GM21737 (cell line): ENCODE results near the gene POMT1.

ENCODE experiments used
- ATAC-seq: cut with Tn5 transposase; IDR thresholded peaks from one replicate; pipeline ENCODE4 v1.9.1; 2021; ENCODE audit warnings: mild to moderate bottlenecking, moderate library complexity; ENCODE audit not compliant: unreplicated experiment

Gene POMT1

DNA sequence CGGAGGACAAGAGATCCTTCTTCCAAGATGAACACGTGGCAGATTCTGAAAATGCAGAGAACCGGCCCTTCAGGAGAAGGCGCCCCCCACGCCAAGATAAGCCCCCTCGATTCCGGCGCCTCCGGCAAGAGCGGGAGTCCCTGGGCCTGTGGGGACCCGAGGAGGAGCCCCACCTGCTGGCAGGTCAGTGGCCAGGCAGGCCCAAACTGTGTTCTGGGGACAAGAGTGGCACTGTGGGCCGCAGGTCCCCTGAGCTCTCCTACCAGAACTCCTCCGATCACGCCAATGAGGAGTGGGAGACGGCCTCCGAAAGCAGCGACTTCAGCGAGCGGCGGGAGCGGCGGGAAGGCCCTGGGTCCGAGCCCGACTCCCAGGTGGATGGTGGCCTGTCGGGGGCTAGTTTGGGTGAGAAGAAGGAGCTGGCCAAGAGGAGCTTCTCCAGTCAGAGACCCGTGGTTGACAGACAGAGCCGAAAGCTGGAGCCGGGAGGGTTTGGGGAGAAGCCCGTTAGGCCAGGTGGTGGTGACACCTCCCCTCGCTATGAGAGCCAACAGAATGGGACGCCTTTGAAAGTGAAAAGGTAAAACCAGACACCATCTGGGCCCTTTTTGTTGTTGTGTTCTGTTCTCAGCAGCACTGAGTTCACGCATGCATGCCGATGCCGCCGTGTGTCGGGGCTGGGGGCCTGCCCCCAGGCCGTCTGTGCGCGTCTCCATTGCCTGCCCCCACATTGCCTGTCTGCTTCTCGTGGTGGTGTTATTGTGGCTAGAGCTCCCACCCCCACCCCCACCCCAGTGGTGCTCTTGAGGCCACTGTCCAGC is 26.6 kb upstream of the POMT1 start:
- ATAC-seq = no peak

DNA sequence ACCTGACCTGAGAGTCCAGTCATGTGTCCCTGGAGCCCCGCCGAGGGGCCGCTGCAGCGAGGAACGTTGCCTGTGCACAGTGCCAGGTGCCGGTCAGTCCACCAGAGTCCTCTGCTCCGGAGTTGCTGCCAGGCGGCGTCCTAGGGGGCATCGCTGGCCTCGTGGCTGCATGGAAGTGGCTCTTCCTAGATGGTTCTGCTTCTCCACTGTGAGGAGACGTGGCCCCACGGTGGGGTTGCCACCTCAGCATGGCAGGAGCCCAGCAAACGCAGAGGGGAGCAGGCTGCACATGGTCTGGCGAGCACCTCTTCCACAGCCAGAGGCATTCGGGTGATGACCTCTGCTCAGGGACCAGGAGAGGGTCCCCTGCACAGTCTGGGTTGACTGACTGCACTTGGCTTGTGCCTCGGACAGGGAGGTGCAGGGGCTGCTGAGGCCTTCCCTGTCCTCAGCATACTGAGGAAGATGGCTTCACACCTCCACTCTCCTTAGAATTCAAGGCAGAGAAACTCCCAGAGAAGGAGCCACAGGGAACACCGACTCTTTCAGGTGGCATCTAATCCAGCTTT is 25.9 kb upstream of the POMT1 start:
- no peak for ATAC-seq

DNA sequence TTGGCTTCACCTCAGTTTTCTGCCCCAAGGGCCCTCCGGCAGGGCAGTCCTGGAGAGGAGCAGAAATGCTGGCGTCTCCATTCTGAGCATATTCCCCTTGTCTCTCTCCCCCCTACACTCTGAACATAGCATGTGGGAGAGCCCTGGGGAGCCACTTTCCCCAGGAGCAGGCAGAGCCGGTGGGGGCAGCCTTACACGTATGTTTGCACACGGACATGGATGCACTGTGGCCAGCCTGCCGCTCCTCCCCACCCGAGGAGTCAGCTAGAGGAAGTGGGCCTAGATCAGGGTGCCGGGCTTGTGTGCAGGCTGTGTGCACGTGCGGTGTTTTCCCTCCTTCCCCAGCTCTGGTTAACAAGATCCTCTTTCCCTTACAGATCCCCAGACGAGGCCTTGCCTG is 25.4 kb upstream of the POMT1 start:
- ATAC-seq = no peak

DNA sequence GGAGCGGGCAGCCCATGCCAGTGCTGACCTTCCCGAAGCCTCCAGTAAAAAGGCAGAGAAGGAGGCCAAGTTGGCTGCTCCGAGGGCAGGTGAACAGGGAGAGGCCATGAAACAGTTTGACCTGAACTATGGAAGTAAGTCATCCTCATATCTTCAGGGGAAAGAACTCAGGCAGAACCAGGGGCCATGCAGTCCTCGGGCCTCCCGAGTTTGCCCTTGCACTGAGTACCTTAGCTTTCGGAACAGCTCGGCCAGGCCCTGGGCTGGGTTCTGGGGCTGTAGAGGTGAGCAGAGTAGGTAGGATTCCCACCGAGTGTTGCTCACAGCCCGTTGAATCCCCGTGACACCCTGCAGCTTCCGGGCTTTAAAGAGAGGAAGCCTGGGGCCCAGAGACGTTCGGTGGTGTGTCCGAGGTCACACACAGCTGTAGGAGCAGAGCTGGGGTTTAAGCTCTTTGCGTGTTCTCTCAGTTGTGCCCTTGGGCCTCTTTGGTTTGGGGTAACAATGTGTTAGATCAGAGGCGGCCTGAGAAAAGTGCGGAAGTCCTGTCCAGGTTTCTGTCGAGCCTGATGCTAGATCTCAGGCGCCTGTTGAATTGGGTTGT is 24.8 kb upstream of the POMT1 start:
- no peak for ATAC-seq

DNA sequence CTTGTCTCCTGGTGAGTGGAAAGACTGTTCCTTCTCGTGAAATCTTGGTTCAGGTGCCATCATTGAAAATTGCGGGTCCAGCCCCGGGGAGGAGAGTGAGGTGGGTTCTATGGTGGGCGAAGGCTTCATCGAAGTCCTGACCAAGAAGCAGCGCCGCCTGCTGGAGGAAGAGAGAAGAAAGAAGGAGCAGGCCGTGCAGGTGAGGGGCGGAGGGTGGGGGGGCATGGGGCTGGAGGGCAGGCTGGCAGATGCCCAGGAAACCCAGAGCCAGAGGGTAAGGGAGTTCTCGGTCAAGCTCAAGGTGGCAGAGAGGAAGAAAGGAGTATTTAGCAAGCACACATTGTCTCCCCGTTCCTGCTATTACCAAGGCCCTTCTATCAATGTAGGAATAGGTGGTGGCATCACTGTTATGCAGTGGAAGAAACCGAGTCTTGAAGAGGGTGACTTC is 24.3 kb upstream of the POMT1 start:
- no peak for ATAC-seq

DNA sequence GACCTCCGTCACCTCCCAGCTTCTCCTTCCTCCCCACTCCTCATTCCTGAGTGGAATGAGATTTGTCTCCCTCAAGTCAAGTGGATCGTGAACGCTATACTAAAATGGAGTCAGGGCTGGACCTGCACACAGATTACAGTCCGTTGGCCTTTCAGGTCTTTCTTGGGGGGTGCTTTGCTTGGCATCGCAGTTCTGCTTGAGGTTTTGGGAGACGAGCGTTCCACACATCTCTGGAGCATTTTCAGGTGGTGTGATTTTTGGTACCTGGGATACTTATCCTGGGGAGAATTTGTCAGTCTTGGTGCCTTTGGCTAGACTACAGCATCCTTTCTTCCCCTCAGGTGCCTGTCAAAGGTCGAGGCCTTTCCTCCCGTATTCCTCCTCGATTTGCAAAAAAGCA is 23.8 kb upstream of the POMT1 start:
- no peak for ATAC-seq

DNA sequence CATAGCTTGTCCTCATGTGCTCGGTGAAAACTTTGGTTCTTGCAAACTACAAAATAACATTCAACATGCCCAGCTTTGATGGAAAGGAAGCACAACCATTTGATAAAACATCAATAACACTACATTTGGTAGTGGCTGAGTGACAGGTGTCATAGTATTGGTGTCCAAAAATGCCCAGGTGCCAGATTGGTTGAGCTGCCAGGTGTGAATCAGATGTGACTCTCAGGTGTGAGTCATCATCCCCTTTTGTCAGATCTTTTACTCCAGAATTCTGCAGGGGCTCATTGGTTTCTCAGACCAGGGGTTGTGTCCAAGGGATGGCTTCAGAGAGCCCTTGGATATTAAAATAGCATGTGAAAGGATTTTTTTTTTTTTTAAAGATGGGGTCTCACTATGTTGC is 22.5 kb upstream of the POMT1 start:
- ATAC-seq = no peak

DNA sequence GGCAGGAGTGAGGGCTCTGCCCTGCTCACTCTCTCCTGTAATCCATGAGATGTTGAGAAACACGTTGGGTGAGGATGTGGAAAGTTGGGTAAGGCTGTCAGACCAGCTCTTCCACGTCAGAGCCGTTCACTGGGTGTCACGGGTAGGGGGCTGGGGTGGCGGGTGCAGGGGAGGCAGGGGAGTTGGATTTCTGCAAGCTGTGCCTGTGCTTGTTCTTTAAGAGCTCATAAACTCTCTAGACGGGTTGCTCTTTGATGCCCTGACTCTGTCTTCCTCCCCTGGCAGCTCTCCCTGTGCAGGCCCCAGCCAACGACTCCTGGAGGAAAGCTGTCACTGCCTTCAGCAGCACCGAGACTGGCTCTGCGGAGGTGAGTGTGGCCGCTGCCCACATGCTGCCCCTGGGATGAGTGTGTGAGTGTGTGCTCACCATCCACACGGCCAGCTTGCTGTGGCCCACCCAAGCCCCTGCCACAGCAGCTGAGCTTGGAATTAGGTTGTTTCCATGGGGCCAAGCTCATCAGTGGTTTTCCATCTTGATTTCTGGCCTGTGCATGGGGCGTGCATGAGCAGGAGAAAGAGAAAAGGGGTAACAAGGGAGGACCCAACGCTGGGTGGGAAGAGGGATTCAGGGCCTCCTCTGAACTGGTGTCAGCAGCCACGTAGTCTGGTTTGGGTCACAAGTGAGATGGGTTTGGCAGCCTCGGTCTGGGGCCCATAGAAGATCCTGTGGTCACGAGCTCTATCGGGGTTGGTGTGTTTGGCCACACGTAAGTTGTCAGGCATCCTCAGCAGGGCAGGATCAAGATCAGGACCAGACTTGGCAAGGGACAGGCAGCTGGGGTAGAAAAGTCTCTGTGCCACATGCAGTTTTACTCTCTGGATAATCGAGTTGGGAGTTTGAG is 21.0 kb upstream of the POMT1 start:
- ATAC-seq = no peak

DNA sequence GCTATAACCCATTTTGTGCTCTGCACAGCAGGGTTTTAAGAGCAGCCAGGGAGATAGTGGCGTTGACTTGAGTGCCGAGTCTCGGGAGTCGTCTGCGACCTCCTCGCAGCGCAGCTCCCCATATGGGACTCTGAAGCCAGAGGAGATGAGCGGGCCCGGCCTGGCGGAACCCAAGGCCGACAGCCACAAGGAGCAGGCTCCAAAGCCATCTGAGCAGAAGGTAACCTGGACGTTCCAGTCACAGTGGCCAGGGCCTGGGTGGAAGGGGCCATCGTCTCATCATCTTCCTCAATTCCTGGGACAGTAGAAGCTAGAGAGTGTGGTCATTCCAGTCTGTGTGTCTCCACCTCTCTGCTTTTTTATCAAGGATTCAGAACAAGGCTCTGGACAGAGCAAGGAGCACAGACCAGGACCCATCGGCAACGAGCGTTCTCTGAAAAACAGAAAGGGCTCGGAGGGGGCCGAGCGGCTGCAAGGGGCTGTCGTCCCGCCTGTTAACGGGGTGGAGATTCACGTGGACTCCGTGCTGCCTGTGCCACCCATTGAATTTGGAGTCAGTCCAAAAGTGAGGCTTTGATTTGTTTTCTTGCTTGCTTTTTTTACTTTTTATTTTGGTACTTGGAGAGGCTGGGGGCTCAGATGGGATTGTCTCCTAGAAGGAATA is 20.2 kb upstream of the POMT1 start:
- ATAC-seq = no peak

DNA sequence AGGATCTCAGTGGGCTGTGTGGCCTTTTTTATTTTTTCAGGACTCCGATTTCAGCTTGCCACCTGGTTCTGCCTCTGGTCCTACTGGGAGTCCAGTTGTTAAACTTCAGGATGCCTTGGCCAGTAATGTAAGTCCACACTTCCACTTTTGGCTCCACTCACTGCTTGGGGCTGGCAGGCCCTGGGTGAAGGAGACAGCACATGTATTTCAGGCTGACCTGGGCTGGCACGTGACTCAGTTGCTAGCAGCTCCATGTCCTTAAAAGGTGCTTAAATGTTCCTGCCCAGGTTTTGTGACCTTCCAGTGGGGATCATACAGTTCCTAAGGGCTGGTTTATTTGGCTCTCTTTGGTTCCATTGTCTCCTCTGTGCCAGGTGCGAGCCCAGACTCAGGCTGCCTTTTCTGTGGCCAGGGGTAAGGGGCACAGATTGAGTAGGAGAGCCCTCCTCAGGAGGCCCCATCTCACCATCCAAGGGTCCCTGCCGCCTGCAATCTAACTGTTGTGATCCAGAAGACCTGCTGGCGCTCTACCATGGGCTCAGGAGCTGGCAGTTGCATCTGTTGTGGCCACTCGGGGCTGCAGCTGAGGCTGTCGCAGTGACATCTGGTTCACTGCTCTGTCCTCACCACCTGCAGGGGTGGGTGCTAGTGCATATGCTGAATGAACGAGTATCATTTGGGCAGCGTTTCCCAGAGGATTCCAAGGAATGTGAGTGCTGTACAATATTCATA is 19.2 kb upstream of the POMT1 start:
- ATAC-seq = no peak

DNA sequence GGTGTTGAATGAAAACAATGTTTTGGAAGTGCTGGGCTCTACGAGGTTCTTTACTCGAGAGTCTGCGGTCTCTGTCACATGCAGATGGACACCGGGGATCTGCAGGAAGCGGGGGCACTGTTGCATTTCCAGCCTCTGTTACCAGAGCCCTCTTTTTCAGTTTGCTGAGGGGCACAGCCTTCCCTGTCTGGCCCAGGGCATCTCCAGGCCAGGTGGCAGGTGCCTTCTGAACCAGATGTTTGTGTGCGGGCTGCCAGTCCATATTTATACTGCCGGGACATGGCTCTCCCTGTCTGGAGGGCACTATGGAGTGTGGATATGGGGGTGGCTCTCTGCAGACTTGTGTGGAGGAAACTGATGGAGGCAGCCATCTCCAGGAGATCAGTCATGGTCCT is 18.7 kb upstream of the POMT1 start:
- ATAC-seq = no peak

DNA sequence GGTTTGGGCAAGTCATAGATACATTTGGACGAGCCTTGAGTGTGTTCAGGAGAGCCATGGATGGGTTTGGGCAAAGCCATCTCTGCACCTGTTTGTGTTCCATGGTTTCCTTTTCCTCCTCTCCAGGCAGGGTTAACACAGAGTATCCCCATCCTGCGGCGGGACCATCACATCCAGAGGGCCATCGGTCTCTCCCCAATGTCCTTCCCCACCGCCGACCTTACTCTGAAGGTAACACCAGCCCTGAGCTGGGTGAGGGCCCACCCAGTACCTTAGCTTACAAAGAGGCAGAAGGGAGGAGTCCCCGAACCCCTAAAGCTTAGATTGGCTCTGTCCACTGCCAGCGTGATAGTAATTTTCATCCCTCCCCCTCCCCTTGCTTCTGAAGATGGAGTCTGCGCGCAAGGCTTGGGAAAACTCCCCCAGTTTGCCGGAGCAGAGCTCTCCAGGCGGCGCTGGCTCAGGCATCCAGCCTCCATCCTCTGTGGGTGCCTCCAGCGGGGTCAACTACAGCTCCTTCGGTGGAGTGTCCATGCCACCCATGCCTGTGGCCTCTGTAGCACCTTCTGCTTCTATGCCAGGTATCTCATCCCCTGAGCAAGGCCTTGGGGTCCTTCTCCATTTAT is 18.0 kb upstream of the POMT1 start:
- ATAC-seq = no peak

DNA sequence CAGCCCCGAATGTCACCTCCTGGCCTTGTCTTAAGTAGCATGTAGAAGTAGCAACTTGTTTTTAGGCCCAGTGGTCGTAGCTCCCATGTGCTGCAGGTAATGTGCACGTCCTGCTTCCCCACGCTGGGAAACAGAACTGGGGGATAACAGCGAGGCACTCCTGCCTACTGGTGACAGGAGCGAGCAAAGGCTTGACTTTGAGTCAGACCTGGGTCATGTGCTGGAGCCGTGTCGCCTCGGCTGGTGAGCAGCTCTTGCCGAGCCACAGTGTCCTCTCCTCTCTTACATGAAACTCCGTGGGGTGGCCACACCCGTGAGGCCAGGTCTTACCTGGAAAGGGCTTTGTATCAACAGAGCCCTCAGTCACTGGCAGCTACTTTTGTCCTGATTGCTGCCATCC is 17.5 kb upstream of the POMT1 start:
- ATAC-seq = no peak

DNA sequence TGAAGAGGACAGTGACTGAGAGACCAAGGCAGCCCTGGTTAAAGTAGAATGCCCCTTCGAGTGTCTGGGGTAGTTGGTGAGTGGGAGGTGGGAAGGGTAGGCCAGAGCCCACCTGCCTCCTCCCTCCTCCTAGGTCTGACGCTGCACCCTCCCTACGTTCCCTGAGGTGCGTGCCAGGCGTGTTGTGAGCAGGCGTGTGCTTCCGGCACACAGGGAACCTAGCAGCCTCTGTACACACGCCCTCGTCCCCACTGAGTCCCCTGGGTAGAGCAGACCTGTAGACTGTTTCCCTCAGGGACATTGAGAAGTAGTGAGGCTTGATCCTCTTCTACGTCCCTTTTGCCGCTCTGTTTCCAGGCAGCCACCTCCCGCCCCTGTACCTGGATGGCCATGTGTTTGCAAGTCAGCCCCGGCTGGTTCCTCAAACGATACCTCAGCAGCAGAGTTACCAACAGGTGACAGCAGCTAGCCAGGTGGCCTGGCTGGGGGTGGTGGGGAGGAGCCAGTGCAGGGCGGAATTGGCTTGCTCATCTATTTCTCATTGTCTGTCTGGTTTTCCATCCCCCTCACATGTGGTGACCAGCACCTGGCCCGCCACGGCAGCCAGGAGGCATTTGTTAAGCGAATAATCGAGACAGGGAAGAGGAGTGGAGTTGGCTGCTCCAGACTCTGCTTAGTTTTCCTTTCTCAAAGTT is 16.8 kb upstream of the POMT1 start:
- no peak for ATAC-seq

DNA sequence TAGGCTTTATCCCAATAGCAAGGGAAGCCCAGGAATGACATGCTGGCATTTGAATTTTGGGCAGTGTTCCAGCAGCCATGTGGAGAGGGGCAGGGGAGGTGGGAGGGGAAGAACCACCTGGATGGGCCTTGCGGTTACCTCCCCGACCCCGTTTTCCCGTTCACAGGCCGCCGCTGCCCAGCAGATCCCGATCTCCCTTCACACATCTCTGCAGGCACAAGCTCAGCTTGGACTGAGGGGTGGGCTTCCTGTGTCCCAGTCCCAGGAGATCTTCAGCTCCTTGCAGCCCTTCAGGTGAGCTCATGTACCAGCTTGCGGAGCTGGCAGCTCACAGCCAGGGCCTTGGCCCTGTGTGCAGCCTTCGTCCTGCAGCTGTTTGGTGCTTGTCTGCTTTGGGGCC is 15.7 kb upstream of the POMT1 start:
- no peak for ATAC-seq

DNA sequence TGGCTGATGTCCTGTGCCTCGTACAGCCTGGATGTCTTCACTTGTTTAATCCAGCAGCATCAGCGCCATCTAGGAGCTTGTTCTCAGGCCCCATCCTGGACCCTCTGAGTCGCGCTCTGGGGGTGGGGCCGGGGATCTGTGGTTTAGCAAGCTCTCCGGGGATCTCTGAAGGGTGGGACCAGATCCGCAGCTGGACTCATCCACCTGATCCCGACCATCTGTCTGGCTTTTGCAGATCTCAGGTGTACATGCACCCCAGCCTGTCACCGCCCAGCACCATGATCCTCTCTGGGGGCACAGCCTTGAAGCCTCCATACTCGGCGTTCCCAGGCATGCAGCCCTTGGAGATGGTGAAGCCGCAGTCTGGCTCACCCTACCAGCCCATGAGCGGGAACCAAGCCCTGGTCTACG is 15.1 kb upstream of the POMT1 start:
- no peak for ATAC-seq

DNA sequence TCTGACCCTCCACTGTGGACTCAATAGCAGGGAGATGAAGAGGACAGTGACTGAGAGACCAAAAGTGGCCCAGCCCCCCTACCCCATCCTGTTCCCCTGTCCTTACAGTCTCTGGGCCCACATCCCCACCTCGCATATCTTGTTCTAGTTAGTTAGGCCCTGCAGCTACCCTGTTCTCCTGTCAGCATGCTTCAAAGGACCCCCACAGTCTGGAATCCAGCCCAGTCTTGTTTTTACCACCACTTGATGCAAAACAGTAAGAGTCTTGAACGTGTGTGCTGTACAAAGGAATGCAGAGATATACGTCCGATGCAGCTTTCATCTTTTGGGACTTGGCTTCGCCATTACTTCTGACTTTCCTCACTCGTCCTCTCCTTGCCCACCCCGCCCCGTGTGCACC is 12.2 kb upstream of the POMT1 start:
- no peak for ATAC-seq

DNA sequence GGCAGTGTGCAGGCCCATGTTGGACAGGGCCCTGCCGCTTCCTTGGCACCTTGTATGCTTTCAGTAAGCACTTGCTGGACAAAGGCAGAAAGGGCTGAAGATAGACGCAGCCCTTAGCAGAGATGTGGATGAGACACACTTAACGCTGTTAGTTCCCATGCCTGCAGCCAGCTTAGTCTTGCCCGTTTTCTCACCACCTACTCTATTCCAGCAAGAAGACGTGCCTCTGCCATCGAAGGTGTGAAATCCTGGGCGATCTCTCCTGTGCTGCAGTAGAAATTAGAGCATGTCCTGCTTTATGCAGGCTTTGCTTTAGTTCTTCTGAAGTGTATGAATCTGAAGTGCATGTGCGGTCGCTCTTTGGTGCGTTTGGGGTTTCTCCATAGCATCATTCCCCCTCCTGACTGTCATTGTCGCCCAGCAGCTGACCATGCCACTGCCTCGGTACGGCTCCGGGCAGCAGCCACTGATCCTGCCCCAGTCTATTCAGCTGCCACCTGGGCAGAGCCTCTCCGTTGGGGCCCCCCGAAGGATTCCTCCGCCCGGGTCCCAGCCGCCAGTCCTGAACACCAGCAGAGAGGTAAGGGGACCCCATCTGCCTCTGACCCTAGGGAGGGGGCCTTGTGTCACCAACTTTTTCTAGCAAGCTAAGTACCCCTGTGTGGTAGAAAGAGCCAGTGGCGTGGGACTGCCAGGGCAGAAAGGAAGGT is 11.6 kb upstream of the POMT1 start:
- ATAC-seq = no peak
